BLaER1 treated with 17β-estradiol and CSF1 and Interleukin-3, amounts not matched to agents 10 nM and 100 nM (cell line): ENCODE results near the gene IKZF2.

Experiments used
- H3K27ac ChIP-seq, 11 experiments: shearing (Covaris generic); formaldehyde crosslinking; 2 replicates each; pipeline ENCODE4 v1.8.1; 2022
- H3K27me3 ChIP-seq, 11 experiments: shearing (Covaris generic); formaldehyde crosslinking; 2 replicates each; pipeline ENCODE4 v1.8.1; 2022
- H3K36me3 ChIP-seq, 11 experiments: shearing (Covaris generic); formaldehyde crosslinking; 2 replicates each; pipeline ENCODE4 v1.8.1; 2022
- H3K4me1 ChIP-seq, 10 experiments: shearing (Covaris generic); formaldehyde crosslinking; 2 replicates each; pipeline ENCODE4 v1.8.1; 2022
- H3K4me2 ChIP-seq, 11 experiments: shearing (Covaris generic); formaldehyde crosslinking; 2 replicates each; pipeline ENCODE4 v1.8.1; 2022
- H3K4me3 ChIP-seq, 10 experiments: shearing (Covaris generic); formaldehyde crosslinking; 2 replicates each; pipeline ENCODE4 v1.8.1; 2022
- H3K9ac ChIP-seq, 11 experiments: shearing (Covaris generic); formaldehyde crosslinking; 2 replicates each; pipeline ENCODE4 v1.8.1; 2022
- H3K9me3 ChIP-seq, 11 experiments: shearing (Covaris generic); formaldehyde crosslinking; replicated peaks in 1 of 11; 2 replicates each; pipeline ENCODE4 v1.8.1; 2022
- H4K20me1 ChIP-seq, 11 experiments: shearing (Covaris generic); formaldehyde crosslinking; 2 replicates each; pipeline ENCODE4 v1.8.1; 2022
- Cebpa-rat ChIP-seq, 11 experiments: shearing (Covaris generic); IDR thresholded peaks; 2 replicates each; pipeline ENCODE4 v1.8.1; 2022

Gene IKZF2

DNA sequence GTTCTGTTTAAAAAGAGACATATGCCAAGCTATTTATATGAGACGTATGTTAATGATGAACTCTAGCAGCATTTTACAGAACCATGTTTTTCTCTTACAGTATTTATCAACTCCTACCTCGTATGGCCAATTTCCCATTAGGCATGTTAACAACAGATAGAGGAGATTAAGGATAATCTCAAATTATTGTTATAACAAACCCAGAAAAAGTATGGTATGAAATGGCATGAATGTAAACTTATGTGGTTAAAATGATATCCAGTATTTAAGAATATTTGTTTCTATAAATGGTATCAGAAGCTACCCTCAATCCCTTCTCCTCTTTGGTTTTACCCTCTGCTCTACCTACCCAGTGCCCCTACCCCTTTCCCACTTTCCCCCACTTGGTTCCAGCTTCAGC lies 132.0 kb downstream of the IKZF2 start:
- peaks cover 0 to 9% (median 0%) of the 10 kb centered on the region in 11 experiments; a peak in 7 of 22 replicates for H3K36me3 ChIP-seq
- H3K4me2 ChIP-seq = no peak overlapping the region
- no peak for TF ChIP-seq Cebpa-rat (IDR thresholded peaks at IDR 0.05)
- H3K27me3 ChIP-seq = no peaks in the 10 kb centered on the region
- no peak overlapping the region for H3K4me3 ChIP-seq
- H3K27ac ChIP-seq = no peak overlapping the region
- no peaks in the 10 kb centered on the region for H4K20me1 ChIP-seq
- no peaks in the 10 kb centered on the region for H3K9me3 ChIP-seq
- no peak overlapping the region for H3K9ac ChIP-seq
- 0 out of 20 replicates have a peak, but pooled peaks cover 0 to 3% (median 0%) of the 10 kb centered on the region in 10 experiments for H3K4me1 ChIP-seq

- TF ChIP-seq Cebpa-rat (IDR thresholded peaks at IDR 0.05) = no peak
- Histone ChIP-seq H3K9me3 (no peaks in the 10 kb centered on the region), H3K4me3 (no peak overlapping the region), H3K4me1 (0 out of 20 replicates have a peak, but pooled peaks cover 0 to 3% (median 0%) of the 10 kb centered on the region in 10 experiments), H3K27ac (no peak overlapping the region), H4K20me1 (no peaks in the 10 kb centered on the region), H3K27me3 (no peaks in the 10 kb centered on the region), H3K9ac (no peak overlapping the region), H3K36me3 (peaks cover 0 to 9% (median 0%) of the 10 kb centered on the region in 11 experiments; a peak in 7 of 22 replicates), H3K4me2 (no peak overlapping the region)
These were observed 133.0 kb downstream of the IKZF2 start for GRCh38 chr2:213018340-213018901.

- H3K9me3 ChIP-seq = no peaks in the 10 kb centered on the region
- H3K27me3 ChIP-seq = no peaks in the 10 kb centered on the region
- no peaks in the 10 kb centered on the region for H3K4me1 ChIP-seq
- no peak overlapping the region for H3K4me3 ChIP-seq
- peaks cover 0 to 9% (median 0%) of the 10 kb centered on the region in 11 experiments; a peak in 7 of 22 replicates for H3K36me3 ChIP-seq
- H4K20me1 ChIP-seq = no peaks in the 10 kb centered on the region
- no peak overlapping the region for H3K4me2 ChIP-seq
- no peak overlapping the region for H3K9ac ChIP-seq
- H3K27ac ChIP-seq = no peak overlapping the region
- TF ChIP-seq Cebpa-rat (IDR thresholded peaks at IDR 0.05) = no peak
These were observed 134.0 kb downstream of the IKZF2 start for GRCh38 chr2:213017404-213017803.

DNA sequence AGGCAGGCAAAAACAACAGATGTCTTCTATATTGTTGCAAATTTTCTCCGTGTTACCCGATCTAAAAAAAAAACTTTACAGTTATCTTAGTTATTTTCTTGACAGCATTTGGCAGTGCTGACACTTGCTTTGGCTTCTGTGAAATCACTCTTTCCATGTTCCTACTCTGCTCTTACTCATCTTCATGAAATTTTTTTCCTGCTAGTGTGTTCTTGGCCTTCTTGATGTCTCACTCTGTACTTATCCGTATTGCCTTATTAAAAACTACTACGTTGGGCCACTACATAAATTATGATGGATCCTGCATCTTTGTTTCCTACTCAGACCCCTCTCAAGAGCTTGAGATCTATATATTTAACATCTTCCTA lies 134.4 kb downstream of the IKZF2 start:
- no peak for TF ChIP-seq Cebpa-rat (IDR thresholded peaks at IDR 0.05)
- Histone ChIP-seq H3K27me3 (no peaks in the 10 kb centered on the region), H3K4me3 (no peak overlapping the region), H3K9me3 (no peaks in the 10 kb centered on the region), H3K36me3 (peaks cover 0 to 9% (median 0%) of the 10 kb centered on the region in 11 experiments; a peak in 7 of 22 replicates), H4K20me1 (no peaks in the 10 kb centered on the region), H3K27ac (no peak overlapping the region), H3K4me2 (no peak overlapping the region), H3K9ac (no peak overlapping the region), H3K4me1 (no peaks in the 10 kb centered on the region)

- H4K20me1 ChIP-seq = no peaks in the 10 kb centered on the region
- no peak overlapping the region for H3K27ac ChIP-seq
- H3K36me3 ChIP-seq = peaks cover 0 to 9% (median 0%) of the 10 kb centered on the region in 11 experiments; a peak in 8 of 22 replicates
- H3K9ac ChIP-seq = no peak overlapping the region
- TF ChIP-seq Cebpa-rat (IDR thresholded peaks at IDR 0.05) = no peak
- no peaks in the 10 kb centered on the region for H3K9me3 ChIP-seq
- H3K4me1 ChIP-seq = no peaks in the 10 kb centered on the region
- no peak overlapping the region for H3K4me3 ChIP-seq
- no peak overlapping the region for H3K4me2 ChIP-seq
- no peaks in the 10 kb centered on the region for H3K27me3 ChIP-seq
These were observed 135.0 kb downstream of the IKZF2 start for GRCh38 chr2:213016166-213016983.

- Histone ChIP-seq H3K9me3 (no peaks in the 10 kb centered on the region), H3K4me2 (no peak overlapping the region), H3K36me3 (peaks cover 0 to 4% (median 0%) of the 10 kb centered on the region in 11 experiments; a peak in 5 of 22 replicates), H3K4me1 (no peaks in the 10 kb centered on the region), H3K27me3 (no peaks in the 10 kb centered on the region), H3K27ac (no peak overlapping the region), H3K9ac (no peak overlapping the region), H4K20me1 (no peaks in the 10 kb centered on the region), H3K4me3 (no peak overlapping the region)
- no peak for TF ChIP-seq Cebpa-rat (IDR thresholded peaks at IDR 0.05)
These were observed 135.8 kb downstream of the IKZF2 start for GRCh38 chr2:213015387-213016165.

DNA sequence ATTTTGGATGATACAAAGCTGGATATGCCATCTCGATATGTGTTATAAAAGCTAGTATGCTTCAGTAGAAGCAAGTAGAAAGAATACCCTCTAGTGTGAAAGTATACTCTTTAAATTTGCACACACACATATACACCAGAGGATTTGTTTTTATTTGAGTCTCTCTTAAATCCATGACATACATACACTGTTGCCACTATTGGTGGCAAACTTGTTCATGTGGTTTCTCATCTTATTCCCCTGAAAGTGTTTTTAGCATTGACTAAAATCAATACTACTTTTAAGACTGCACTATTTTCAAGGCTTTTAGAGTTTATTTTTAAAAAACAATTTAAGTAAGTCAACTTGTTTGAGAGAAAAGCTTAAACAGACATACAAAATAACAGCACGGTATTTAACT lies 137.4 kb downstream of the IKZF2 start:
- no peaks in the 10 kb centered on the region for H4K20me1 ChIP-seq
- no peak overlapping the region for H3K4me3 ChIP-seq
- H3K9ac ChIP-seq = no peak overlapping the region
- H3K4me1 ChIP-seq = no peaks in the 10 kb centered on the region
- no peak overlapping the region for H3K4me2 ChIP-seq
- no peak overlapping the region for H3K27ac ChIP-seq
- no peak for TF ChIP-seq Cebpa-rat (IDR thresholded peaks at IDR 0.05)
- no peaks in the 10 kb centered on the region for H3K9me3 ChIP-seq
- no peaks in the 10 kb centered on the region for H3K27me3 ChIP-seq
- no peaks in the 10 kb centered on the region; a peak in 5 of 22 replicates for H3K36me3 ChIP-seq

DNA sequence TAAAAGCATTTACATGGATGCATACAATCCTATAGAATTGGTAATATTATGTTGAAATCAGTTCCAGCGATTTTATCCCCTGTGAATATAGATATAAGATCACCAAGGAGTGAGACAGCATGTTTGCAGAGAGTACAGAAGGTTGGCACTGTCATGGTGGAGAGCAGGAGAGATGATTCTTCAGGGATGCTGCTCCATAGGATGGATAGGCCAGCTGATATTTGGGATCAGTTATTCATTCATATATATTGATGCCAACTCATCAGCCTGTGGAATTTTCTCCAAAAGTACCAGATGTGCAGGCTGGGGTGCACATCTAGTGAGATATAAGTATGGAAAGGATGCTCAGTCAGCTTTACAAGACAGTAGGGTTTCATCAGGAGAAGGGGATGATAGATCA lies 139.9 kb downstream of the IKZF2 start:
- no peak overlapping the region for H3K9ac ChIP-seq
- H3K4me2 ChIP-seq = no peak overlapping the region
- no peaks in the 10 kb centered on the region for H4K20me1 ChIP-seq
- H3K4me1 ChIP-seq = no peaks in the 10 kb centered on the region
- no peaks in the 10 kb centered on the region for H3K9me3 ChIP-seq
- peaks cover 0 to 11% (median 5%) of the 10 kb centered on the region in 11 experiments; a peak in 8 of 22 replicates for H3K36me3 ChIP-seq
- no peak for TF ChIP-seq Cebpa-rat (IDR thresholded peaks at IDR 0.05)
- H3K4me3 ChIP-seq = no peak overlapping the region
- H3K27me3 ChIP-seq = no peaks in the 10 kb centered on the region
- no peak overlapping the region for H3K27ac ChIP-seq

- no peak overlapping the region for H3K27ac ChIP-seq
- H3K9ac ChIP-seq = no peak overlapping the region
- peaks cover 0 to 11% (median 5%) of the 10 kb centered on the region in 11 experiments; a peak in 8 of 22 replicates for H3K36me3 ChIP-seq
- H3K4me1 ChIP-seq = no peaks in the 10 kb centered on the region
- H3K27me3 ChIP-seq = no peaks in the 10 kb centered on the region
- no peaks in the 10 kb centered on the region for H3K9me3 ChIP-seq
- TF ChIP-seq Cebpa-rat (IDR thresholded peaks at IDR 0.05) = no peak
- H4K20me1 ChIP-seq = no peaks in the 10 kb centered on the region
- H3K4me2 ChIP-seq = no peak overlapping the region
- H3K4me3 ChIP-seq = no peak overlapping the region
These were observed 141.2 kb downstream of the IKZF2 start for GRCh38 chr2:213010106-213010779.
